Measurements from ENCODE around the gene GIPC2.
"Not testable (repeated sequence)": the region's sequence is repeated elsewhere in the genome, so short reads cannot be mapped to it uniquely, and the experiment has no call there.

The GIPC2 gene

GRCh38 chr1:78070210-78070609 is 24.4 kb downstream of the GIPC2 start:
- no peak for DNase-seq

DNA sequence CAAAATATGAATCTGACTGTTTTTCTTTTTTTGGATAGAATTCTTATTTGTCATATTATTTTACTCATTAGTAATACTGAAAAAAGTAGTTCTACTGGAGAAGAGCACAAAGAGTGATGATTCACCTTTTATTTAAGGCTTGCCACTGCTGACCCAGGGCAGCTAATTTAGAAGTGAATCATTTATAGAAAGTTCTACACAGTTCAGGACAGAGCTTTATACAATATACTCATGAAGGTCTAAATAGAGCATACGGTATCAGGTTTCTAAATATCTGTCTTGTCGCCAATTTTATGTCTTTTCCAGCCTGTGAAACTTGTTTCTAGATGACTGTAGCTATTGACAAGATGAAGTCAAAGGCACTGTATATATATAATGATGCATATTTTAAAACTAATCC is 25.0 kb downstream of the GIPC2 start:
- DNase-seq: no peak

DNA sequence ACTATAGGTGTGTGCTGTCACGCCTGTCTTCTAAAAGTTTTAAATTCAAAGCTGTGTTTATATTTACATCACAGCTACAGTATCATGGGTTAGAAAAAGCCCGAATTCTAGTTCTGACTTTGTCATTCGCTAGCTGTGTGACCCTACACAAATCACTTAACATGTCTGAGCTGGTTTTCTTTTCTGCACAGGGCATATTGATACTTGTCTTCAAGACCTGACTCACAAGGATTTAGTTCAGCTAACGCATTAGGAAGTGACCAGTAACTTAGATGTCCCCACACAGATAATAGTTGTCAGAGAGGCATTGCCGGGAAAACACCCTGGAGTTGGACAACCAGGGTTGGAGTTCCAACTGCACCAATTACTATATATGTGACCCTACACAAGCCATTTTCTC is 25.9 kb downstream of the GIPC2 start:
- DNase-seq: no peak

- no peak for DNase-seq
These were observed 26.4 kb downstream of the GIPC2 start for GRCh38 chr1:78072216-78072615.

DNA sequence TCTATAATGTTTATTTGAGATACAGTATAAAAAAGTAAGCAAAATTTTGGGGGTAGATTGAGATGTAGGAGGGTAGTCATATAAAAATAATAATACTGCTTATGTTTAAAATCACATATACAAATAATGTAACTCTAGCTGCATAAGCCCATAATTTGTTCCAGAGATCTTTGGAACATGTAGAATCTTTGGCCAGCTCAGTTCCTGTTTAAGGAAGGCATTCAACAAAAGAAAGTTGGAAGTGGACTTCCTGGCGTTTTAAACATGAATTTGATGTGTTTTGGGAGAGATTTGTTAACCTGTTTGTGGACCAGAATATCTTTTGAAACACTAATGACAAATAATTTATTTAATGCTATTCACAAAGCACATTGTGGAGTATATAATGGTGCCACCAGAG is 27.7 kb downstream of the GIPC2 start:
- DNase-seq: no peak

DNA sequence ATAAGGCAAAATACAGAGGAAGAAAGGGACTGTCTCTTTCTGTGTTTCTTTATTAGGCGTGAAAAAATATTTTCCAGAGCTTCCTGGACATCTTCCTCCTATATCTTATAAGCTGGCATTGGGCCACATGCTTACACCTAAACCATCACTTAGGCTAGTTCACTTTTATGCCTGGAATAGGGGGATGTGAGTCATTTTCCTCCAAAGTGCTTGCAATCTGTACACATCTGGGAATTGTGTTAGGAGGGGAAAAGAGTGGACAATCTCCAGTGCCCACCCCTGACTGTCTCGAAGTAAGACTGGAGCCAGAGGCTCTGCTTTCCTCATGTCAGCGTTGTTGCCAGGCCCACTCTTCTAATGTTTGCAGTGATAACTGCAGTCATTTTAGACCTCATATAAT is 29.9 kb downstream of the GIPC2 start:
- no peak for DNase-seq

DNA sequence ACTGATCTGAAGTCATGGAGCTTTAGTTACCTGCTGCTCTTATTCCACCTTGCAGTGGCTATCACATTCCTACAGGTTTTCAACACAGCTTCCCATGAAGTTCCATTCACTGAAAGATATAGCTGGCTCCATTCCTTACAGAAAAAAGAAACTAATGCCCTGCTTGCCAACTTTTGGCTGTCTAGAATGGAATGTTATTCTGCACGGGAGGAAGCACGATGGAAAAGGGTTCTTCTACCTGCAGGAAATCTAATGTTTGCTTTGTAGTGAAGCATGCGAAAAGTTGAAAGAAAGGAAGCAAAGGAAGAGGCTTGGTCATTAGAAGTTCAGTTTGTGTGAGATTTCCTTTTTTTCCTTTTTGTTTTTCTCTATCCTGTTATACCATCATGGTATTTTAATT is 32.6 kb downstream of the GIPC2 start:
- no peak for DNase-seq

DNA sequence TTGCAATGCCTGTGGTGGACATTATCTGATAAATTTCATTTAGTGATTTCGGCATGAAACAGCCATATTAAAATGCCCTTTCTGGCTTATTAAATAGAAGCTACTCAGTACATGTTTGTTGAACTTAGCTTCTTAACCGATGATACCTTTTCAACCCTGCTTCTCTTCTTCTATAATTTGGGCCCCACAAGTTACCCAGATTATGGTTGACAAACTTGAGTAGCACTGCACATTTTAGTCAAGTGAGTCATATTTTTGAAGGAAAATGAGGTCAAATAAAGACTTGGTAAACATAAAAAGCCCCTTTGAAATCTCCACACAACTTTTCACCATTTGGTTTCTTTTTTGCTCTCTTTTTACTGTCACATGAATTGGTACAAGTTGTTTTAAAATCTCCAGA is 33.8 kb downstream of the GIPC2 start:
- DNase-seq: no peak

DNA sequence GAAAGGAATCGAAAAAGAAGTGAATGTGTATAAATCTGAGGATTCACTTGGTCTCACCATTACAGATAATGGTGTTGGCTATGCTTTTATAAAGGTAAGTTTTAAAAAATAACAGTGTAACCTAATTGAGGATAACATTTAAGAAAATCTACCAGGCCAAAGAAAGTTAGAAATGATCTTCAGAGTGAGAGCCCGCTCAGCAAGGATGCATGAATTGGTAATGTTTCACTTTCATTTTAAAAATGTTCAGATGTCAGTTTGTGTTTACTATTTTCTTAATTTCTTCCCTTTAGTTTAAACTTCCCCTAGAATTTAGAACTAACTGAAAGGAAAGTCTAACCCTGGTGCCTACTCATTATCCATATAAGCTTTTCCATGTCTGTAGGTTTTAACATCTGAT is 35.0 kb downstream of the GIPC2 start:
- no peak for DNase-seq

- no peak for DNase-seq
These were observed 36.5 kb downstream of the GIPC2 start for GRCh38 chr1:78081980-78082860.

DNA sequence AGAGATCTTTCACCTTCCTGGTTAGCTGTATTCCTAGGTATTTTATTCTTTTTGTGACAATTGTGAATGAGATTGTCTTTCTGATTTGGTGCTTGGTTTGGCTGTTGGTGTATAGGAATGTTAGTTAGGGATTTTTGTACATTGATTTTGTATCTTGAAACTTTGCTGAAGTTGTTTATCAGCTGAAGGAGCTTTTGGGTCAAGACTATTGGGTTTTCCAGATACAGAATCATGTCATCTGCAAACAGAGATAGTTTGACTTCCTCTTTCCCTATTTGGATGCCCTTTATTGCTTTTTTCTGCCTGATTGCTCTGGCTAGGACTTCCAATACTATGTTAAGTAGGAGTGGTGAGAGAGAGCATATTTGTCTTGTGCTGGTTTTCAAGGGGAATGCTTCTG is 38.9 kb downstream of the GIPC2 start:
- DNase-seq: not testable (repeated sequence)

DNA sequence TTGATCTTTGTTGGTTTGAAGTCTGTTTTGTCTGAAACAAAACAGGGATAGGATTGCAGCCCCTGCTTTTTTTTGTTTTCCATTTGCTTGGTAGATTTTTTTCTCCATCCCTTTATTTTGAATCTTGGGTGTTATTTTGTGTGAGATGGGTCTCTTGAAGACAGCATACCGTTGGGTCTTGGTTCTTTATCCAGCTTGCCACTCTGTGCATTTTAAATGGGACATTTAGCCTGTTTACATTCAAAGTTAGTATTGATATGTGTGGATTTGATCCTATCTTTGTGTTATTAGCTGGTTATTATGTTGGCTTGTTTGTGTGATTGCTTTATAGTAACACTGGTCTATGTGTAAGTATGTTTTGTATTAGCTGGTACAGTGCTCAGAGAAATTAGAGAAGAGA is 40.9 kb downstream of the GIPC2 start:
- DNase-seq: no peak

DNA sequence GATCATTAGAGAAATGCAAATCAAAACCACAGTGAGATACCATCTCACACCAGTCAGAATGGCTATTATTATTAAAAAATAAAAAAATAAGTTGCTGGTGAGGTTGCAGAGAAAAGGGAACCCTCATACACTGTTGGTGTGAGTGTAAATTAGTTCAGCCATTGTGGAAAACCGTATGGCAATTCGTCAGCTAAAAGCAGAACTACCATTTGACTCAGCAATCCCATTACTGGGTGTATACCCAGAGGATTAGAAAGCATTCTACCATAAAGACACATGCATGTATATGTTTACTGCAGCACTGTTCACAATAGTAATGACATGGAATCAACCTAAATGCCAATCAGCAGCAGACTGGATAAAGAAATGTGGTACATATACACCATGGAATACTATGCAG is 42.2 kb downstream of the GIPC2 start:
- DNase-seq: no peak

DNA sequence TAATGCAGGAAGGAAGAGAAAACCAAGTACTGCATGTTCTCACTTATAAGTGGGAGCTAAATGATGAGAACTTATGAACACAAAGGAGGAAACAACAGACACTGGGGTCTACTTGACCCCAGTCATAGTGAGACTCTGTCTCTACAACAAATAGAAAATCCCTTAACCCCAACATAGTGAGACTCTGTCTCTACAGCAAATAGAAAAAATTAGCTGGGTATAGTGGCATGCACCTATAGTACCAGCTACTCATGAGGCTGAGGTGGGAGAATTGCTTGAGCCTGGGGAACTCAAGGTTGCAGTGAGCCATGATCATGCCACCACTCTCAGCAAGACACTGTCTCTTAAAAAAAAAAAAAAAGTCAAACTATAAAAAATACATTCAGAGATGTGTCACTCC is 42.7 kb downstream of the GIPC2 start:
- no peak for DNase-seq

DNA sequence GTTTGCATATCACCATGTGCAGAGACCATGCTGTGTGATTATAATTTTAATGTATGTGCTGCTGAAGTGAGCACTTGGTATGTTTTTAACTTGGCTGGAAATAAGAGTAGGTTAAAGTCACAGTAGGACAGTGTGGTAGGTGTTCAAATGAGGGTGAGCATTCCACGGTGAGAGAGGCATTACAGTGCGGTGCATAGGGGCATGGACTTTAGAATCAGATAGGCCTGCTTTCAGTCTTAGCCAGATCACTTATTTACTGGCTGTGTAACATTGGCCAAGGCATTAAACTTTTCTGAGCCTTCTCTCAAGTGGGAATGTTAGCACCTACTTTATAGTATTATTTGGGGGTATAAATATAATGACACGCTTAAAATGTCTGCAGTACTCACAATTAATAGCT is 43.2 kb downstream of the GIPC2 start:
- DNase-seq: no peak

- DNase-seq: no peak
These were observed 44.8 kb downstream of the GIPC2 start for GRCh38 chr1:78090472-78091133.

GRCh38 chr1:78091215-78091813 is 45.5 kb downstream of the GIPC2 start:
- DNase-seq: no peak

DNA sequence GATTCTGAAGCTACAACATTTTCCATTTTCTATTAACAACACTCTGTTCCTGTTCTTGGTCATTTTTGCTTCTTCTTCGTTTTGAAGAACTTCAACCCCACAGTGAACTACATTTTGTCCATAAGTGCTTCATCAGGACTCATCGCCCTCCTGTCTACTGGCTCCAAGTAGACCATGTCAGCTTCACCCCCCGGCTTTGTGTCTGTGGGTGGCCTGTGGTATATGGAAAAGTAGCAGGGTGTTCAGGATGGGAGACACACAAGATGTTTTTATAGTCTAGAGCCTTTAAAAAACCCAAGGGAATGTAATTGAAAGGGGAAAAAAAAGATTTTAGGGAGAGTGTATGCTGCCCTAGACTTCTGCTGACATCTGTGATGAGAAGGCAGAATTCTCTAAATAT is 46.1 kb downstream of the GIPC2 start:
- no peak for DNase-seq

GRCh38 chr1:78092643-78093042 is 46.9 kb downstream of the GIPC2 start:
- DNase-seq: no peak

DNA sequence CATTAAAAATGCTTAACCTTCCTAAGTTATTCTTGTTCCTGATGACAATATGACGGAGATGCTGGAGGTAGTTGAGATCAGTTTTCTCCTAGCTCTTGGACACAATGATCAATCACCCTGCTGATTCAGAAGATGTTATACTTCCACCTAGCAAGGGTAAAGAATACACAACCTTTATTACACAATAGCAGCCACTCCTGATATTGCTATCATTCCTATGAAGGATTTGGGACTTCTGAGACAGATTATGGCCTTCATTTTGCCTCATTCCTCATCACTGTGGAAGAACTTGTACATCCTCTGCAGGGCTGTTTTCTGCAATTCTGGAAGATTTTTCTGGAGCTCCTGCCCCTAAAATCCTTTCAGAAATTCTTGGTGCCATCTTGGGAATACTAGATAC is 47.8 kb downstream of the GIPC2 start:
- DNase-seq: no peak

GRCh38 chr1:78094639-78095038 is 48.9 kb downstream of the GIPC2 start:
- no peak for DNase-seq

DNA sequence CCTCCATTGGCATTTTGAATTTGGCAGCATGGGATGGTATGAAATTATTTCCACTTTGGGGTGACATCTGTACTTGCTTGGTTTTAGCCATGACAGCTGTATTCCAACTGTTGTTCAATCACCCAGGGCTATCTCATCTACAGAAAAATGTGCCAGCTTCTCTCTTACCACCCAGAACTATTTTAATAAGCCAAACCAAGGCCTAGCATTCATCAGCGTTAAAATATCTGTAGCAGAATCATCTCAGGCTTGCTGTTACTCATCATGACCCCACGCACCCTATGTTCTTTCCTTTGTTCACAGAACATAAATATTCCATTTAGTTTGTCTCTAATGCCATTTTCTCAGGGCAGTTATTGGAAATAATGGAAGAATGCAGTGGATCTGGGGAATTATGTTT is 49.8 kb downstream of the GIPC2 start:
- no peak for DNase-seq

DNA sequence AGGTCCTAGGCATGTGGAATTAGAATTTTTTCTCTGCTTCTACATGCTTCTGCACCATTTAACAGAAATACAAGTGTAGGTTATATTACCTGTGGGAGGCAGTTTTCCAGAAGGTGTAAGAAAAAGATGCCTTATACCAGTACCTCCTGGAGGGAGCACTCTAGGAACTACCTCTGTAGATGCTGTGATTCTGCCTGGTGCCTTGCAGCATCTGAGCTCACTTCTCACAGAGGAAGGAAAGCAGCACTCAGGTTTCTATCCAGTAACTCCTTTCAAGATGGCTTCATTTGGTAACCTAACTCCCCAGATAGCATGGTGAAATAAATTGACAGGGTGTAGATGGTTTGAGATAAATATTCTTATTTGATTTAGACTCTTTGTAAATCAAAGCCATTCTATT is 50.3 kb downstream of the GIPC2 start:
- no peak for DNase-seq

DNA sequence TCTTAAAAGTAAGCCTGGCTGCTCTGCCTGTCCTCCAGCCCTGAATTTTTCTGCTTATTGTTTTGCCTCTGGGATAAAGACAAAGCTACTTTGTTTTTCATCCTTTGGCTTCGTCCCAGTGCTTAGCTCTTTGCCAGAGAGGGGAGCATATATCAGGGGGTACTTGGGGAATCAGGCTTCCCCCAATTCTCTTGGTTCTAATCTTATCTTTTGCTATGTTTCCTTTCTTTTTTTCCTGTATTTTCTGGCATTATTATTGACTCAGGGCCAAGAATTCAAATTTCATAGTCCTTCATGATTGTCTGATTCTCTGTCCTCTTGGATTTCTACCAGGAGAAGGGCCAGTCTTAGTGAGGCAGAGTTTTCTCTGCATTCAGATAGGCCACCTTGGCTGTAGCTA is 51.2 kb downstream of the GIPC2 start:
- no peak for DNase-seq

All from SW 1271 (cell line).